HG03565 (cell line): ENCODE results near the gene NAV2.

Source experiments
- ATAC-seq: cut with Tn5 transposase; IDR thresholded peaks from one replicate; pipeline ENCODE4 v1.9.1; 2021; ENCODE audit warnings: mild to moderate bottlenecking, moderate library complexity; ENCODE audit not compliant: unreplicated experiment

Gene NAV2

GRCh38 chr11:19962801-19963175 is 250.2 kb downstream of the NAV2 start:
- ATAC-seq: no peak

GRCh38 chr11:19963697-19964387 is 251.2 kb downstream of the NAV2 start:
- ATAC-seq: no peak

DNA sequence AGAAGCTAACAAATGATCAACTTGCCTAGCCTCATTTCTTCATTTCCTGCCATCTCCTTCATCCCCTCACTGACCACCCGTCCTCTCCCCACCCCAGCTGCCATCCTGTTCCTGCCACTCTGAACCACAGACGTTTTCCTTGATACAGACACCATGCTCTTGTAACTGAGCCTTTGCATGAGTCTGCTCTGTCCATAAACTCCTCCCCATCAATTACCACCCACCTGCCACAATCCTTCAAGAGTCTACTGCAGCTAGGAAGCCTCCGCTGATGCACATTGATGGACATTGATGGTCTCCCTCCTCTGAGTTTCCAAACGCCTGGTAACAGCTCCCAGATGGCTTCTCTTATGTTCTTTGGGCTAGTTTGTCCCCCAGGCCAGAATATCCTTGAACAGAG is 253.8 kb downstream of the NAV2 start:
- ATAC-seq: no peak

DNA sequence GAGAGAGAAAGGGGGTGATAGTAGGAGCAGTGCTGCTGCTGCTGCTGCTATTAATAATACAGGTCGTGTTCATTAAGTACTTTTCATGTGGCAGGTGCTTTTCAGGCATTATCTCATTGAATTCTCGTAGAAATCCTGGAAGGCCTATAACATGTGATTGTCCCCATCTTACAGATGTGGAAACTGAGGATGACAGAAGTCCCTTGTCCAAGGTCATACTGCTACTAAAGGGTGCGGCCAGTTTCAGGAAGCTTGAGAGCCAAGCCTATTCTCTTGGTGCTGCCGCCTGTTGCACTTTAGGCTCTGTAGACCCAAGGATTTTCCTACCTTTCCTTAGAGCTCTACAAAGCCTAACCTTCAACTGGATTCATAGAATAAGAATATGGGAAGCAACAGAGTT is 254.3 kb downstream of the NAV2 start:
- no peak for ATAC-seq

- ATAC-seq: no peak
Measured at GRCh38 chr11:19967787-19968186, 255.2 kb downstream of the NAV2 start.

DNA sequence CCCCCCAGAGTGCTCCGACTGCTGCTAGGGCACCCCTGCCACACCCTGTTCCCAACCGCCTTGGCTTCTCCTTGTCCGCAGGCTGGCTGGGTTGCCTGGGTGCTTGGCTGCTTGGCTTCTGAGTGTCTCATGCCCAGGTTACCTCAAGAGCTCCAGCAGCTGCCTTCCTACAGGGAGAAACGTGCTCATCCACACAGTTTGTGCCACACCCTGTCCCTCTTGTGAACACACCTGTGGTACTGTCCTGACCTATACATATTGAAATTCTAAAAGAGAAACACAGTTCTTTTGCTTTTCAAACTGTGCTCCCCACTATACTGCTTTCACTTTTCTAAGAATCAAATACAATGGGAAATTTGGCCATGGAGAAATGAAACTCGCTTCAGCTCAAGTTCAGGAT is 256.2 kb downstream of the NAV2 start:
- ATAC-seq: no peak

DNA sequence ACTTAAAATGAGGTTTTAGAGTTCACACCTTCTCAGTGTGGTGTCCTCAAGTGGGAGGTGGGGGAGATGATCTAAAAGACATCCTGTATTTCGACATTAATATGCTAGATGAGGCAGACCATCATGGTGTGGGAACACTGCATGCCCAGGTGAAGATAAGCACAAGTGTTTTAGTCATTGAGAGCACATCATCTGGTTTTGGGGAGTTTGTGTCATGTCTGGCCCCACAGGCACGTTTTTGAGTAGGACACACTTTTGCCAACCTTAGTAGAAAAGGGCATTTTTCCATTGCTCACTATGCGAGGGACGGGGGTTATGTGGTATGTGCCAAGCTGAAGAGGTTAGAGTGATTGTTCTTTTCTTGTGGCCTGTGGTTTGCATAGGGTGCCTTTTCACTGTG is 258.3 kb downstream of the NAV2 start:
- ATAC-seq: no peak

DNA sequence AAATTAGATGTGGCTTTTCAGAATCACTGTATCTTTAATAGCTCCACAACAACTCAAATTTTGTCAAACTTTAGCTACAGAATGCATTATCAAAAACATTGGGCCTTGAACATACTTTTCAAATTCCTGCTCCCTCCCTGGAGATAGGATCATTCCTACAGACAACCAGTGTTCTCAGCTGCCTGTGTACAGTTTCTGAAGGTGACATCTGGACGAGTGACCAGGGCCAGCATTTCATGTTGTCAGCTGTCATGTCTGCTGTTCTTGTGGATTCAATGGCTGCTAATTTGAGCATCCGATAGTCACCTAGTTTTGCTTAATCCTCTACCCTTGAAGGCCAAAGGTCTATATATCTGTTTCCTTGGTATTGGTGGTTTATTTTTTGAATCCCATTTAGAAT is 259.5 kb downstream of the NAV2 start:
- ATAC-seq: no peak

DNA sequence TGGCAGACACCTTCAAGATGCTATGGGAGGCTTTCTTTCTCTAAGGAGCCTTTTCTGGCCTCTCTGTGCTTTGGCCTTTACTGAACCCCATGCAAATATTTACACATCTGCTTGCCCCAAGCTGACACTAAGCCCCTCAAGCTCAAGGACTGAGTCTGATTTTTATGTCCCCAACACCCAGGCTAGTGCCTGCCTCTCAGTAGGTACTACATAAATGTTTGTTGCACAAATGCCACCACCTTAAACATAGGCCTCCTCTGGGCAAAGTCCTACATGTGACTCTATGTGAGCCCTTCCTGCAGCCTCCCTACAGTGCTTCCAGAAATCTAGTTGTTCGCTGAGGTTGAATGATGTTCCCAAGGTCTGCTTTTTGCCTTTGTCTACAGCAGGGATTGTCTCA is 260.0 kb downstream of the NAV2 start:
- ATAC-seq: no peak

- ATAC-seq: no peak
Measured at GRCh38 chr11:19973136-19973635, 260.5 kb downstream of the NAV2 start.

DNA sequence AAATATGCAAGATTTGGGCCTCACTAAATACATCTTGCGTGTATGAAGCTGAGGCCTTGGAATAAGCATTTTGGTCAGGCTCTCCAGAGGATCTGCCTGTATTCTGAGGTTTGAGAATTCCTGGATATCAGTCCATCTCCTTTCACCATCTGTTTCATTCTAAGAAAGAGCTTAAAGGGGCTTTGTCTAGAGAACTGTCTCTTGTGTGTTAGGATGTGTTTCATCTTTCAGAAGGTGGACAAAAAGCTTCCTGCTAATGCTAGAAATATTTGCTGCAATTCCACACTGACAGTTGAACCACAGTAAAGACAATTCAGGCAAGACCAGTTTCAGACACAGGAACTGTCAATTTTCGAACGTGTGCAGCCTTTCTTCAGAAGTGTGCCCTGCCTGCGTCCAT is 262.2 kb downstream of the NAV2 start:
- no peak for ATAC-seq

GRCh38 chr11:19975414-19975990 is 262.9 kb downstream of the NAV2 start:
- ATAC-seq: no peak

- ATAC-seq: no peak
Measured at GRCh38 chr11:19976281-19976941, 263.8 kb downstream of the NAV2 start.

DNA sequence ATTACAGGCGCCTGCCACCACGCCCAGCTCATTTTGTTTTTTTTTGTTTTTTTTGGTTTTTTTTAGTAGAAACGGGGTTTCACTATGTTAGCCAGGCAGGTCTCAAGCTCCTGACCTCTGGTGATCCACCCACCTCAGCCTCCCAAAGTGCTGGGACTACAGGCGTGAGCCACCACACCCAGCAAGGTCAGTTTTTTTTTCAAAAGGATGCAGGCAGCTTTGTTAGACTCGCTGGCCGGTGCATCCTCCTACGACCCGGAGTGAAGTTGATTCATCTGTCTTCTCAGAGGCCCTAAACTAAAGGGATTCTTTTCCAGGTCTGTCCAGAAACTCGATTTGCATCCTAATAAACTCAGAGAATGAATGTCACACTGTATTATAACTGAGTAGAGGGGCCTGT is 265.3 kb downstream of the NAV2 start:
- ATAC-seq: no peak

DNA sequence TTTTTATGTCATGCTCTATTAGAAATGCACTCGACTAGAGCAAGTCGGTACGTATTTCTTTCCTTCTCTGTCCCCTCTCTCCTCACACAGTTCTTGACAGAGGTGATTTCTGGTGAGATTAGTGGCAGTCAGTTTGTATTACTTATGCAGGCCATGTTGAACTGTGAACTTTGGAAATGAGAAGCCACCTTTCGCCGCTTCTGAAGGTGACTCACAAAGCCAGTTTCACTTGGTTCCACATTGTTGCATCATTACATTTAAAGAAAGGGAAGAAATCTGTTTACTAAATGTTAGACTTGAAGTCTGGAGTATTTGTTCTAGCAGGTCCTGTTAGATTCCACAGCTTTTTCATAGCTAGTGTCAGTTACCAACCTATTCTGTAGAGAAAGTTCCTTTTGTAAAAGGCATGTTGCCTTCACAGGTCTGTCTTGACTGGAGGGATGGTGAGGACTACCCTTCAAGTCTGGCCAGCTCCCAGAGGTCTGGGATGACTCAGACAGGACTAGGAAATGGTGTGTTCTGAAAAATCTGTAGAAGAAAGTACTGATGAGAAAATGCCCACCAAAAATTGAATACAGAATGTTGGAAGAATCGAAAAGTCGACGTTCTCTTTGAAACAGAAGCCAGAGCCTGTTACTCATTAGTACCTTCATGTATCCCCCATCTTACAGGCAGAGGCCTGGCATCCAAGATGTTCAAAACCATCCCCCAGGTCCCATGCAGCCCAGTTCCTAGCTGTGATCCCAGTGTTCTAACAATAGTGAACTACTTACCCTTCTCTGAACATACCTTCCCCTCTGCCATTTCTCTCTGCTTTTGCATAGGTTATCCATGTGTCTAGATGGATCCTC is 266.3 kb downstream of the NAV2 start:
- ATAC-seq: peak; percentile 77

GRCh38 chr11:19979519-19979845 is 266.8 kb downstream of the NAV2 start:
- peak; percentile 72 for ATAC-seq

GRCh38 chr11:19980388-19980787 is 267.8 kb downstream of the NAV2 start:
- ATAC-seq: no peak

GRCh38 chr11:19980957-19981669 is 268.5 kb downstream of the NAV2 start:
- no peak for ATAC-seq

GRCh38 chr11:19982774-19983495 is 270.3 kb downstream of the NAV2 start:
- ATAC-seq: no peak

- no peak for ATAC-seq
Measured at GRCh38 chr11:19984048-19984742, 271.6 kb downstream of the NAV2 start.
